GM19324 (cell line): ENCODE results near the gene CEACAM16.

ENCODE experiments used
- ATAC-seq: cut with Tn5 transposase; IDR thresholded peaks from one replicate; pipeline ENCODE4 v1.9.1; 2021; ENCODE audit warnings: mild to moderate bottlenecking, moderate library complexity; ENCODE audit not compliant: unreplicated experiment, low FRiP score

The CEACAM16 gene

DNA sequence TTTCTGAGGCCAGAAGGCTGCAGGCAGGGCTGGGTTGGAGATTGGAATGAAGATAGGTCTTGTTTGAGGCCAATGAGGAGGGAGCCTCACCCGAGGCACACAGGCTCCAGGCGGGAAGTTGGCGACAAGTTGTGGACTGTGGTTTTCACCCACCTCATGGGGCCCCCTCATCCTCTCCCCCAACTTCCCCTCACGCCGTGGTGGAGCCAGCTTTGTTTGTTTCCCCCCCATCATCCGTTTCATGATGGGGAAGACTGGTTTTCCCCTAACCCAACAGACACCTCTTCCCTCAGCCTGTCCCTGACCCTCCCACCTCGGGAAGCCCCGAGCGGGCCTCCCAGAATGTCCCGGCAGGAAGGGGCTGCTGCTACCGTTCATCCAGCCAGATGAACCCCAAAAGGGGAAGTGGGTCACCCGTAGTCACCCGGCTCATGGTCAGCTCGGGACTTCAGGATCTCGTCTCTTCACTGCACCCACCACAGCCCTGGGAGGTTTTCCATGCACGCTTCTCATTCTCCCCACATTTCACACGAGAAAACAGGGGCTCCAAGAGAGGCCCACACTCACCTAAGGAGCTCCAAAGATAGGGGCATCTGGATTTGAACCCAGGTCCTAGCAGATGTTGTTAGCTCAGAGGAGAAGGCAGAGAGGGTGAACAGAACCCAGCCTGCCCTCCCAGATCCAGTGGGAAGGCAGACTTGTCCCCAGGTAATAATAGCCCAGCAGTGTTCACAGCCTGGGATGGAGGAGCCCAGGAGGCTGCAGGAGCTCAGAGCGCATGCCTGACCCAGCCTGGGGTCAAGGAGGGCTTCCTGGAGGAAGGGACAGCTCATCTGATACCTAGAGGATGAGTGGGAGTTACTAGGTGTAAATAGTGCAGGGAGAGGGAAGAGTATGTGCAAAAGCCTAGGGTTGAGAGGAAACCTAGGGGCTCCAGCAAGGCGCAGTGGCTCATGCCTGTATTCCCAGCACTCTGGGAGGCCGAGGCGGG is 23.5 kb downstream of the CEACAM16 start:
- ATAC-seq: no peak

DNA sequence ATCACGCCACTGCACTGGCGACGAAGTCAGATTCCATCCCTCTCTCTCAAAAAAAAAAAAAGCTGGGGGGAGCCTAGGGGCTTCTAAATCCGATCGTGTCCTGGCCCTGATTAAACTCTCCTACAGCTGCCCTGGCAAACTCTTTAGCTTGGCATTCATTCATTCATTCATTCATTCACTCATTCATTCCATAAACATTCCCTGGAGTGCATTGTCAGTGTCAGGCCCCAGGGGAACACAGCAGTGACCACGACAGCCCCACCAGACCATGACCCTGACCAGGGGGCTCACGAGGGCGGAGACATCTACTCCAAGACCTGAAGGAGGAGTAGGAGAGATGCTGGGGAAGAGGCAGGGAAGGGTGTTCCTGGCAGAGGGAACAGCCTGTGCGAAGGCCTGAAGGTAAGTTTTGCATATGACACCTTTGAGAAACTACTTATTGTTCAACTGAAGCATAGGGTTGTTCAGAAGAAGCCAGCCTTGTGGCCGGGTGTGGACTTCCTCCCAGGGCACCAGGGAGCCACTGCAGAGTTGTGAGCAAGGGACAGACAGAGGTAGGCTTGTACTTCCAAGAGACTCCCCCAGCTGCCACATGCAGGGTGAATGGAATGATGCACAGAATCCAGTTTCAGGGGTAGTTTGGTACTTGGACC is 24.5 kb downstream of the CEACAM16 start:
- ATAC-seq: no peak

DNA sequence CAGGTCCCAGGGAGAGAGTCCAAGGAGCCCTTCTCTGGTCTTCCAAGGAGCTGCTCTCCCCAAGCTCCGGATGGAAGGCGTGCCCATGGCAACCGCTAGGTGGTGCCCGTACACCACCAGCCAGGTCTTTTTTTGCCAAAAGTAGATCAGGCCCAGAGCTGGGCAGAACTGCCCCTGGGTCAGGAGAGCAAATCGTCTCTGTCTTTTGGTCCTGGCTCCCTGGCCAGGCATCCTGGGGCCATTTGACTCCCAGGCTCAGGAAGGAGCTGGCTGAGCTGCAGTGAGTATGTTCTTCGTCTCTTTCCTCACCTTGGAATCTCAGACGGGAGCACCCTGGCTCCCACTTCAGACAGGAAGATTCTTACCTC is 25.0 kb downstream of the CEACAM16 start:
- ATAC-seq: no peak

DNA sequence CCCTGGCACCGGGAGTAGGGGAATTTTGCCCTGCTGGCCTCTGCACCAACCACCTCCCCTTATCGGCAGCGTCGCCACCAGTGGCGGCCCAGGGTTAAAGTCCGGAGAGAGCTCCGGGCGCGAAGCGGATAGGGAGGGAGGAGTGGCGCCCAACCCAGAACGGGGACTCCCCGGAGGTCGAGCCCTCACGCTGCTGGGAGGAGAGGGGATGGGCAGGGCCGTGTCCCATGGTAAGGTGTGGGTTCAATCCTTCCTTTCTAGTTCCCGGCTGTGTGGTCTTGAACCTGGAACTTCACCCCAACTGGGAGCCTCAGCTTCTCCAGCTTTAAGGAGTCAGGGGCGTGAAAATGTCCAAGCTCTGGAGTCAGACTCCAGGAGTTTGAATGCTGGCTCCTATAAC is 26.3 kb downstream of the CEACAM16 start:
- no peak for ATAC-seq

DNA sequence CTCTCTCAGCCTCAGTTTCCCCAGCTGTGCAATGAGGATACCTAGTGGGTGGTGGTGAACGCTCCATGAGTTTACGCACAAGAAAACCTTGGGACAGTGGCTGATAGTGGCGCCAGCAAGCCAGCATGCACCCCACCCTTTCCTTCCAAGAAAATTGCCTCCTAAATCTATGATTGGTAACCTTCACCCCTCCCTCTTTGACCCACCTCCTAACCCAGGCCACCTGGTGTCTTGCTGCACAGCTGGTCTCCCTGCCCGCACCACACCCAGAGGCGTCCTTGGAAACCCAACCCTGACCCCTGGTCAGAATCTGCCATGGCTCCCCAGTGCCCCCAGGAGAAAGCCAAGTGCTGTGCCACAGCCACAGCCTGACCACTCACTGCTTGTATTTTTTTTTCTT is 26.7 kb downstream of the CEACAM16 start:
- ATAC-seq: no peak

DNA sequence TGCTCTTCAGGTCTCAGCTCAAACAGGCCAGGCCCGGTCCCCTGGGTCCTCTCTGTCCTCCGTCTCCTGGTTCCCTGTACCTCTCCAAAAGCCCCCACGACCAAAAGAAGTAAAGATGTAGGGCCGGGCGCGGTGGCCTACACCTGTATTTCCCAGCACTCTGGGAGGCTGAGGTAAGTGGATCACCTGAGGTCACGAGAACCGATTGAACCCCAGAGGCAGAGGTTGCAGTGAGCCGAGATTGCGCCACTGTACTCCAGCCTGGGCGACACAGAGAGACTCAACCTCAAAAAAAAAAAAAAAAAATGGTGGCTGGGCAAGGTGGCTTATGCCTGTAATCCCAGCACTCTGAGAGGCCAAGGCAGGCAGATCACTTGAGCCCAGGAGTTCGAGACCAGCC is 27.5 kb downstream of the CEACAM16 start:
- ATAC-seq: no peak

DNA sequence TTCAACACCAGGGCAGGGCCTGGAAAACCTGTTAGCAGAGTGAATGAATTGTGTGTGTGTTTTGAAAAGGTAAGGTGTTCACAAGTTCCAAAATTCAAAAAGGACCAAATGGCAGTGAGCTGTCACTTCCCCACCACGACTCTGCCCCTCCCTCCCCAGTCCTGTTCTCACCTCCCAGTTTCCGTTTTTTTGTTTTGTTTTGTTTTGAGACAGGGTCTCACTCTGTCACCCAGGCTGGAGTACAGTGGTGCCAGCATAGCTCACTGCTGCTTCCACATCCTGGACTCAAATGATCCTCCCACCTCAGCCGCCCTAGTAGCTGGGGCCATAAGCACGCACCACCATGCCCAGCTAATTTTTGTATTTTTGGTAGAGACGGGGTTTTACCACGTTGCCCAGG is 29.2 kb downstream of the CEACAM16 start:
- no peak for ATAC-seq

DNA sequence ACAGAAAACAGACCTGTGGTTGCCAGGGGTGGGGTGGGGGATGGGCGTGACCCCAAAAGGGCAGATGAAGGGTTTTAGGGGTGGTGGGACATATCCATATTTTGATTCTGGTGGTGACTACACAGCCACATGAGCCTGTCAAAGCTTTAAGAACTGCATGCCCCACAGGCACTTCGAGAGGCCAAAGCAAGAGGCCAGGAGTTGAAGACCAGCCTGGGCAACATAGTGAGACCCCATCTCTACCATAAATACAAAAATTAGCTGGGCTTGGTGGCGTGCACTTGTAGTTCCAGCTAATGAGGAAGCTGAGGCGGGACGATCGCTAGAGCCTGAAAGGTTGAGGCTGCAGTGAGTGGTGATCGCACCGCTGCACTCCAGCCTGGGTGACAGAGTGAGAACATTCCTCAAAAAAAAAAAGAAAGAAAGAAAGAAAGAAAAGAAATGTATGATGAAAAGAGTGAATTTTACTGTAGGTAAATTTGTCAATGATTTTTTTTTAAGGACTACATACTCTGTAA is 30.6 kb downstream of the CEACAM16 start:
- ATAC-seq: no peak

DNA sequence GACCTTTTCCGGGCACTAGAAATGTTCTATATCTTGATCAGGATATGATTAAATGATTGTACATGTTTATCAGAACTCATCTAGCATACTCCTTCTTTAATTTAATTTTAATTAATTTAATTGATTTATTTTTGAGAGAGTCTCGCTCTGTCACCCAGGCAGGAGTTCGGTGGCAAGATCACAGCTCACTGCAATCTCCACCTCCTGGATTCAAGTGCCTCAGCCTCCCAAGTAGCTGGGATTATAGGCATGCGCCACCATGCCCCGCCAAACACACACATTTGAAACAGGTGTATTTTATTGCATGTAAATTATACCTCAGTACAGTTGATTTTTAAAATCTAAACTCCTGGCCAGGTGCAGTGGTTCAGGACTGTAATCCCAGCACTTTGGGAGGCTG is 32.1 kb downstream of the CEACAM16 start:
- ATAC-seq: no peak

DNA sequence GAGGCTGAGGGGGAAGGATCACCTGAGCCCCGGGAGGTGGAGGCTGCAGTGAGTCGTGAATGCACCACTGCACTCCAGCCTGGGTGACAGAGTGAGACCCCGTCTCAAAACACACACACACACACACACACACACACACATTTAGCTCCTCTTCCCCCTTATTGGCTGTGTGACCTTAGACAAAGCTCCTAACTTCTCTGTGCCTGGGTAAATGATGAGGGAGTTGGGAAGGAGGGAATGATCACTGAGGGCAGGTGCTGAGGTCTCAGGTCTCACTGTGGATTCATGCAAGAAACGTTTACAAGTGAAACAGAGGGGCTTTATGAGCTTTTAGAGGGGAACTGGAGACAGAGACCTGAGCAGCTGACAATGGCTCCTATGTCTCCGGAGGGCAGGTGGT is 32.7 kb downstream of the CEACAM16 start:
- no peak for ATAC-seq

DNA sequence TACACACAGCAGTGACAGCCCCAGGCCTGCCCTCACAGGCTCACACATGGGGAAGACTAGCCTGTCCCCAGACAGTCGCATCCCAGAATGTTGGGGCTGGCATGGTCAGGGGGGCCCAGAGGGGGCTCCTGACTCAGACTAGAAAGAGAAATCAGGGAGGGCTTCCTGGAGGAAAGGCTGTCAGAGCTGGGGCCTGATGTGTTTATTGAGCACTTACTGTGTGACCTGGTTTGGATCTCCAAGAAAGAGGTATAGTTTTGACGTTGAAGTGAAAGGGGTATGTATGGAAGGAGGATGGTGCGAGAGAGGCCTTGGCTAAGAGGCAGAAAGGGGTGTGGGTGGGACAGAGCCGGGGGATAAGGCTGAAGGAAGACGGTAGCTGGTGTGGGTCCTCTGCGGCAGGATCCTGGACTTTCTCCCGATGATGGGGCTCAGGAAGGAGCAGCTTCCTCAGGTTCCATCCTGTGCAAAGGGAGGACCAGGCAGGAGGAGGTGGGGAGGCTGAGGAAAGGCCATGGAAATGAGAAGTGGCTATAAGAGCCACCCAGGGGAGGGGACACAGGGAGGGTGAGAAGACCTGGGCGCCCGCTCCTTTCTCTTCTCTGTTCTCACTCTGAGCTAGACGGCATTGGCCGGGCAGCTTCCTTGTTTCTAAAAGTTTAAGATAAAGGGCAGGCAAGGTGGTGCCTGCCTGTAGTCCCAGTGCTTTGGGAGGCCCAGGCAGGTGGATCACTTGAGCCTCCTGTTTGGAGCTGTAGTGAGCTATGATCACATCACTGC is 33.5 kb downstream of the CEACAM16 start:
- no peak for ATAC-seq

DNA sequence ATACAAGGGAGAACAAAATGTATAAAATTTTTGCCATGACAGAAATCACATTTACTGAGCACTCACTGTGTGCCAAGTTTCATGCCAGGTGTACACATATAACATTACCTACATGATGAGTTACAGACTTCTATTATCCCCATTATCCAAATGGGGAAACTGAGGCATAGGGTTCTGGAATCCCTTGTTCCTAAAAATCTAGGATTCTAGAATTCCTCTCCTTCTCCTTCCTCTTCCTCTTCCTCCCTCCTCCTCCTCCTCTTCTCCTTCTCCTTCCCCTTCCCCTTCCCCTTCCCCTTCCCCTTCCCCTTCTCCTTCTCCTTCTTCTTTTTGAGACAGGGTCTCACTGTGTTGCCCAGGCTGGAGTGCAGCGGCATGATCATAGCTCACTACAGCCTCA is 35.4 kb downstream of the CEACAM16 start:
- no peak for ATAC-seq

DNA sequence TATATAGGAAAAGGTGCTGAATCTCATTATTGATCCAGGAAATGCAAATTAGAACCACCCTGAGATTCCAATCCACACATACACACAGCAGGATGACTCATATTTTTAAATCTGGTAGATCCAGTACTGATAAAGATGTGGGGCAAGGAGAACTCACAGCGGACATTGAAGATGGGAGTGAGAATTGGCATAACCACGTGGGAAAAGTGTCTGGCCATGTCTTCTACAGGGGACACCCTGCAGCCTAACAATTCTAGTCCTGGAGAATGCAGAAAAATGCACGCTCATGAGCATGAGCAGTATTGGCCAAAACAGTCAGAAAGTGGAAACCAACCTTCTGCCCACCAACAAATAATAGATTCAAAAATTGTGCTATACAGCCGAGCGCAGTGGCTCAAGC is 36.1 kb downstream of the CEACAM16 start:
- ATAC-seq: no peak

DNA sequence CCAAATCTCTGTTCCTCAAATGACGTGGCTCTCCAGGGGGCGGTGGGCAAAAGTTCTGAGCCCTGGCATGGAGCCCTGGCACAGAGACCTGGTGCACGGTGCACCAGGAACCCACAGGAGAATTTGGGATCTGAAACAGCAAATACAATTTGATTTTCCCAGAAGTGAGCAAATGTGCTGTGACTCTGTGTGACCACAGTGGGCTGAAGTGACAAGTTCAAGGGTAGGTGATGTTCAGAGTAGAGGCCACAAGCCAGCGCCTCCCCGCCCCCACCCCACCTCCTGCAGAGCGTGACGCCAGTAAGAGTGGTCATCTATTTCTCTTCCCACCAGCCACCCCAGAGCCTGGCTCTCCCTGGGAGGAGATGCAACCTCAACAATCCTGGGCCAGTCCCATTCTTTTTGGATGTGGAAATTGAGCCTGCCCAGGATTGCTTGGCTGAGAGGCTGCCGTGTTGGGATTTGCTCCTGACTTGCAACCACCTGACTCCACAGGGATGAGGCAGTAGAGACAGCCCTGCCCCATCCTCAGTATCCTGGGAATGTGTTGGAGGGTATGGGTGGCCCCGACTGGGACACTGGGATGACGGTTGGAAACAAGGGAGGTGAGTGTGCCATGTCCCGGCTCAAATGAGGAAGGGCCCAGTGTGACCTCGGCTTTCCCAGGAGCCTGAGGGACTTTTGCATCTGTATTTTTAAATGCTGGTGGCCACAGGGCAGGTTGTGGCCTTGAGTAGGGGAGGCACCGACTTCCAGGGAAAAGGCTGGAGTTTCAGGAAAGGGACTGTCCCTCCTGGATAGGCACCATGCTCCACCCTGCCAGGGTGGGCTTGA is 38.5 kb downstream of the CEACAM16 start:
- ATAC-seq: no peak

DNA sequence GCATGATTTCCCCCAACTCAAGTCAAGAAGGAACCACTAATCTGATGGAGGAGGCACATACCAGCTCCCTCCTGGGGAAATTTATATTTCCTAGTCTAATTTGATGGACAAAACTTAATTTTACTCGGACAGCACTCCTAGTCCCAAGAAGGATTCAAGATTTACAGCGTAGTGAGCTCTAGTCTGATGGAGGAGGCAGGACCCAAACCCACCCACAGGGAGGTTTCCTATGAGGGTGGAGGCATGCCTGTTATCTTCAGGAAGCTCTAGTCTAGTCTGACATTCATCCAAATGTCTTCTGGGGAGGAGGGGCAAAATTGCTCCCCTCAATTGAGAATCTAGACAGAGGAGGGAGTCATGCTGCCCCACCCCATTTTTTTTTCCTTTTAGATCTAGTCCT is 39.2 kb downstream of the CEACAM16 start:
- ATAC-seq: no peak

DNA sequence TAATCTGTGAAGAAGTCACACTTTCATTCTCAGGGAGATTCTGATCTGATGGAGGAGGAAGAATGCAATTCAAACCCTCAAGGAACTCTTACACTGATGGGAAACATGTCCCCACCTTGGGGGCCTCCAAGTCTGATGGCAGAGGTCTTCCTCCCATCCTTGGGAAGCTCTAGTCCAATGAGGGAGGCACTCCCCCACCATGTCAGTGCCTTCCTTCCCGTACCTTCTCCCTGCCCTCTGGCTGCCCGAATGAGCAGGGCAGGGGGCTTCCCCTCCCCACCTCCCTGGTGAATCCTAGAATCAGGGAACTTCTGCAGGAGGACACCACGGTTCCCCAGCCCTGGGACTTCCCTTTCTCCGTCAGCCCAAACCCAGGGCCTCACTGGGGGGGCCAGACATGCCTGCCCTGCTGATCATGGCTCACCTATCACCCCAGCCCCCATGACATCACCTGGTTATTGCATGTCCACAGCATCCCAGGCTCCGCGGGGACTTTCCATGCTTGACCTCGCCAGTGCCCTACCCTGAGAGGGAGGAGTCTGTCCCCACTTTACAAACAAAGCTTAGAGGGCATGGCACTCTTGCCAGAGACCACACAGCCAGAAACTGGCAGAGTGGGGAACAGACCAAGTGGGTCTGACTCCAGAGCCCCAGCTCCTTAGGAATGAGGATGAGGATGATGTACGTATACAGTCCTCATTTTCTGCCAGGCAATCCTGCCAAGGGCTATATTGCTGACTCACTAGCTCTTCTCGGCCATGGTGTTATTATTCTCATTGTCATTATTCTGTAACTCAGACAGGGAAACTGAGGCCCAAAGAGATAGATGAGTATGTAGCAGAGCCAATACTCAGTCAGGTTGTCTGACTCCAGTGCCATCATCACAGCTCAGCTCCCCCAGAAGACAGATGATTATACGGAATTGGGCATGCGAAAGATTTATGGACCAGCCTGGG is 39.9 kb downstream of the CEACAM16 start:
- no peak for ATAC-seq

DNA sequence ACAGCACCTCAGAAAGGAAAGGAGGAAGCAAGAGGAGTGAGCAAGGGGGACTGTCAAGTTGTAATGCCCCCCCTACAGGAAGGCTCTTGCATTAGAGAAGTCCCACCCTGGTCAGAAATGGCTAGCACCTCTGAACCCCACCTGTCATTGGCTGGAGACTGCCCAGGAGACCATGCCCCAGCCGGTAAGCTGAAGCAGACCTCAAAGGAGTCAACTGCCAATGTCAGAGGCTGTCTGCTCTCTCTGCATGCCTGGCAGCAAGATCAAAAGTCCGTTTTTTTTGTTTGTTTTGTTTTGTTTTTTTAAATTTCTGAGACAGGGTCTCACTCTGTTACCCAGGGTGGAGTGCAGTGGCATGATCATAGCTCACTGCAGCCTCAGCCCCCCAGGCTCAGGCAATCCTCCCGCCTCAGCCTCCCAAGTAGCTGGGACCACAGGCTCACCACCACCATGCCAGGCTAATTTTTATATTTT is 41.4 kb downstream of the CEACAM16 start:
- no peak for ATAC-seq

DNA sequence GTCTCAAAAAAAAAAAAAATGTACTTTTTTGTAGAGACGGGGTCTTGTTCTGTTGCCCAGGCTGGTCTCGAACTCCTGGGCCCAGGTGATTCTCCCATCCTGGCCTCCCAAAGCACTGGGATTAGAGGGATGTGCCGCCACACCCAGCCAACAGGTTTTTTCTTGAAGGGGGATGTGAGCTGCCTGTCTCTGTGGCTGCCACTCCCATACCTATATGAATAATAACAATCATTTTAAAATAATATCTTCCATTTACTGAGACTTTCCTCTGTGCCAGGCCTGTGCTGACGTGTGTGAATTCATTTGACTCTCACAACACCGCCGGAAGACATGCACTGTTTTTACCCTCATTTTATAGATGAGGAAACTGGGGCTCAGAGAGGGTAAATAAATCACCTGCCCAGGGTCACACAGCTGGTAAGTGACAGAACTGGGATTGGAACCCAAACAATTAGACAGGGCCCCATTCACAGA is 42.3 kb downstream of the CEACAM16 start:
- ATAC-seq: no peak

DNA sequence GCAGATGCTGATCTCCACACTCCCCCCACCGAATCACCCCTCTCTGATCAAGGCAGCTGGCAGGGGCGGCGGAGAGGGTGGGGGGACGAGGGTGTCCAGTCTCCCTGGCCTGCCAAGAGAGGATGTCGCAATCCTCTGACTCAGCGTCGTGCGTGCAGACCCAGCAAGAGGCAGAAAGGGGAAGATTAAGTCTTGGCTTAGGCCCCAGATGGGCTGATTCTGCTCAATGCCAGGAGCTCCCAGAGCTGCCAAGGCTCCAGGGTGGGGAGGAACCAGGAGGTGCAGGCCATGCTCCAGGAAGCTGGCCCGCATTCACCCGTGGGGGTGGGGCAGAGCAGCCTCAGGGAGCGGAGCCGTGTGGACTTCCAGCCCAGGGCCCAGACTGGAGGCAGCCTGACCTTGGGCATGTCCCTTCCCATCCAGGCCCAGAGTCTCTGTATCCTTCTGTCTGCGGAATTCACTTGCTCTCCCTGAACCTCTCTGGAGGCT is 42.9 kb downstream of the CEACAM16 start:
- no peak for ATAC-seq
